H9 (cell line): ENCODE measurements around the gene PRSS27. TPM values are rescaled to one million over a fixed set of nuclear protein-coding genes. Genes with fewer than 3 reads are reported as not detected.
A peak's percentile ranks its signal among the peaks of the same experiment; 100 is the strongest.

ENCODE experiments used
- DNase-seq: peaks from one replicate; pipeline ENCODE4 v3.0.0-alpha.2; 2017
- H2AFZ ChIP-seq: one replicate; pipeline ENCODE4 v1.6.1; 2013; ENCODE audit warnings: mild to moderate bottlenecking, low read length, control low read depth, moderate library complexity
- H2AK5ac ChIP-seq: 2 replicates; pipeline ENCODE4 v1.6.1; 2013; ENCODE audit warnings: low read length, control low read depth, mixed read lengths; ENCODE audit not compliant: insufficient read length
- H2BK120ac ChIP-seq: one replicate; pipeline ENCODE4 v1.6.1; 2013; ENCODE audit warnings: low read depth, mild to moderate bottlenecking, low read length, control low read depth, inconsistent platforms; ENCODE audit not compliant: poor library complexity, severe bottlenecking
- H2BK12ac ChIP-seq: 2 replicates; pipeline ENCODE4 v1.6.1; 2013; ENCODE audit warnings: low read length, control low read depth, mixed read lengths, low read depth; ENCODE audit not compliant: insufficient read length
- H2BK15ac ChIP-seq: 2 replicates; pipeline ENCODE4 v1.6.1; 2013; ENCODE audit warnings: low read depth, low read length, control low read depth
- H2BK20ac ChIP-seq: one replicate; pipeline ENCODE4 v1.6.1; 2013; ENCODE audit warnings: low read depth, mild to moderate bottlenecking, low read length, control low read depth, inconsistent platforms; ENCODE audit not compliant: poor library complexity, severe bottlenecking
- H2BK5ac ChIP-seq: 2 replicates; pipeline ENCODE4 v1.6.1; 2013; ENCODE audit warnings: low read length, control low read depth, mixed read lengths; ENCODE audit not compliant: insufficient read length
- H3K14ac ChIP-seq: 2 replicates; pipeline ENCODE4 v1.6.1; 2013; ENCODE audit warnings: low read length, control low read depth; ENCODE audit not compliant: insufficient read depth
- H3K18ac ChIP-seq: 2 replicates; pipeline ENCODE4 v1.6.1; 2013; ENCODE audit warnings: low read depth, mild to moderate bottlenecking, mixed read lengths, low read length, control low read depth; ENCODE audit not compliant: insufficient read length
- H3K23ac ChIP-seq: 2 replicates; pipeline ENCODE4 v1.6.1; 2013; ENCODE audit warnings: low read length, control low read depth, mixed read lengths, low read depth; ENCODE audit not compliant: insufficient read length
- H3K23me2 ChIP-seq: 2 replicates; pipeline ENCODE4 v1.6.1; 2013; ENCODE audit warnings: low read depth, mild to moderate bottlenecking, mixed read lengths, low read length, control low read depth; ENCODE audit not compliant: insufficient read length, poor library complexity, severe bottlenecking
- H3K27ac ChIP-seq: 2 replicates; pipeline ENCODE4 v1.5.1; 2013; ENCODE audit warnings: low read length, control low read depth, mixed read lengths, low read depth; ENCODE audit not compliant: insufficient read length
- H3K27me3 ChIP-seq: 2 replicates; pipeline ENCODE4 v1.6.1; 2013; ENCODE audit warnings: low read length, control low read depth, inconsistent platforms; ENCODE audit not compliant: insufficient read depth
- H3K4ac ChIP-seq: 2 replicates; pipeline ENCODE4 v1.6.1; 2013; ENCODE audit warnings: low read depth, mild to moderate bottlenecking, control low read depth, inconsistent platforms, low read length, moderate library complexity
- H3K4me1 ChIP-seq: 2 replicates; pipeline ENCODE4 v1.6.1; 2013; ENCODE audit warnings: low read length, control low read depth, inconsistent platforms; ENCODE audit not compliant: insufficient read depth
- H3K4me2 ChIP-seq: 2 replicates; pipeline ENCODE4 v1.6.1; 2013; ENCODE audit warnings: low read length, control low read depth, mixed read lengths; ENCODE audit not compliant: insufficient read length, insufficient read depth
- H3K56ac ChIP-seq: 2 replicates; pipeline ENCODE4 v1.6.1; 2013; ENCODE audit warnings: low read depth, mild to moderate bottlenecking, mixed read lengths, low read length, control low read depth; ENCODE audit not compliant: insufficient read length
- H3K79me1 ChIP-seq: 2 replicates; pipeline ENCODE4 v1.6.1; 2013; ENCODE audit warnings: low read depth, mild to moderate bottlenecking, moderate library complexity, low read length, control low read depth, inconsistent platforms; ENCODE audit not compliant: insufficient read depth, poor library complexity, severe bottlenecking
- H3K79me2 ChIP-seq: 2 replicates; pipeline ENCODE4 v1.6.1; 2013; ENCODE audit warnings: low read length, control low read depth, inconsistent platforms; ENCODE audit not compliant: insufficient read depth
- H3K9ac ChIP-seq: 2 replicates; pipeline ENCODE4 v1.6.1; 2013; ENCODE audit warnings: low read length, control low read depth, mixed read lengths; ENCODE audit not compliant: insufficient read length; ENCODE audit errors: extremely low read depth
- H3K9me3 ChIP-seq: one replicate; pipeline ENCODE4 v1.6.1; 2013; ENCODE audit warnings: low read depth, low read length, inconsistent platforms; ENCODE audit not compliant: control insufficient read depth
- H3T11ph ChIP-seq: one replicate; pipeline ENCODE4 v1.6.1; 2013; ENCODE audit warnings: mild to moderate bottlenecking, low read length, control low read depth, inconsistent platforms
- H4K20me1 ChIP-seq: one replicate; pipeline ENCODE4 v1.6.1; 2013; ENCODE audit not compliant: control insufficient read depth, insufficient read length, insufficient read depth
- H4K5ac ChIP-seq: 2 replicates; pipeline ENCODE4 v1.6.1; 2013; ENCODE audit warnings: low read depth, mild to moderate bottlenecking, mixed read lengths, low read length, control low read depth; ENCODE audit not compliant: insufficient read length
- H4K8ac ChIP-seq: replicated peaks from 2 replicates; pipeline ENCODE4 v1.6.1; 2013; ENCODE audit warnings: low read length, control low read depth, mixed read lengths, low read depth; ENCODE audit not compliant: insufficient read length
- H4K91ac ChIP-seq: 2 replicates; pipeline ENCODE4 v1.6.1; 2013; ENCODE audit warnings: low read depth, mild to moderate bottlenecking, moderate library complexity, mixed read lengths, low read length, control low read depth; ENCODE audit not compliant: insufficient read length
- H3K27ac Mint-ChIP-seq, 3 experiments: 2 replicates in 2 of 3; 3 replicates in 1 of 3; pipeline ENCODE4 v1.8.0; 2020 to 2021; ENCODE audit warnings: mixed read lengths in 3 of 3, mild to moderate bottlenecking in 1 of 3, moderate library complexity in 1 of 3
- H3K27me3 Mint-ChIP-seq: 2 replicates; pipeline ENCODE4 v1.8.0; 2021; ENCODE audit warnings: low read depth, mild to moderate bottlenecking, moderate library complexity, mixed read lengths
- H3K36me3 Mint-ChIP-seq, 3 experiments: 2 replicates in 2 of 3; 3 replicates in 1 of 3; pipeline ENCODE4 v1.8.0; 2020 to 2021; ENCODE audit warnings: low read depth in 3 of 3, mixed read lengths in 3 of 3; ENCODE audit not compliant: insufficient read depth in 1 of 3
- H3K4me1 Mint-ChIP-seq, 2 experiments: 2 replicates each; pipeline ENCODE4 v1.8.0; 2020; ENCODE audit warnings: mixed read lengths in 2 of 2
- H3K4me3 Mint-ChIP-seq, 2 experiments: 2 replicates in 1 of 2; 3 replicates in 1 of 2; pipeline ENCODE4 v1.8.0; 2020 to 2021; ENCODE audit warnings: mild to moderate bottlenecking in 2 of 2, mixed read lengths in 2 of 2, moderate library complexity in 1 of 2
- H3K9me3 Mint-ChIP-seq, 2 experiments: 2 replicates in 1 of 2; 3 replicates in 1 of 2; pipeline ENCODE4 v1.8.0; 2020; ENCODE audit warnings: mild to moderate bottlenecking in 2 of 2, mixed read lengths in 2 of 2, moderate library complexity in 1 of 2
- WGBS: extraction: QIAGEN DNeasy Blood & Tissue Kit; methylation state at CpG from one replicate; pipeline ENCODE4 v1.1.7; 2013; ENCODE audit warnings: missing lambda C conversion rate, low lambda C conversion rate, mixed read lengths; ENCODE audit not compliant: insufficient read length; ENCODE audit errors: extremely low coverage; 5-methylcytosine and 5-hydroxymethylcytosine counted together
- total RNA-seq: library from RNA; stranded (reverse); gene quantifications from 2 replicates; pipeline ENCODE4 v1.2.1, GENCODE V29; 2021
- TF ChIP-seq, protein P1 (sequence below): fragments of 200-600 bp; sonication (generic); conservative IDR thresholded peaks from 3 replicates; pipeline ENCODE4 v1.8.0; 2021; ENCODE audit warnings: antibody characterized with exemption, mild to moderate bottlenecking

The PRSS27 gene
- total RNA-seq, 1 experiment from 2014 or later, result 5.0 TPM

DNA sequence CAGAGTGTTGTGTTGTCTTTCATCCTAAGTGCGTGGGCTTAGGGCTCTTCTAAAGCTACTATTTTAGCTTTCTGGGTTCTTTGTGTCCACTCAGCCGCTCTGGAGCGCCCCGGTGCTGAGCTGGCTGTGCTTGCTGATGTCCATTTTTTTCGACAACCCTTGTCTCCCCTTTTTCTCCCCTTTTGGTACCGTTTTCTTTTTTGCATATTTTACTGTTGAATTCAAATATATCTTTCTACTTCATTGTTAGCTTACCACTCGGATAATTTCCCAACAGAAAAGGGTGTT is 33.7 kb upstream of the PRSS27 start:
- TF ChIP-seq, protein P1, sequence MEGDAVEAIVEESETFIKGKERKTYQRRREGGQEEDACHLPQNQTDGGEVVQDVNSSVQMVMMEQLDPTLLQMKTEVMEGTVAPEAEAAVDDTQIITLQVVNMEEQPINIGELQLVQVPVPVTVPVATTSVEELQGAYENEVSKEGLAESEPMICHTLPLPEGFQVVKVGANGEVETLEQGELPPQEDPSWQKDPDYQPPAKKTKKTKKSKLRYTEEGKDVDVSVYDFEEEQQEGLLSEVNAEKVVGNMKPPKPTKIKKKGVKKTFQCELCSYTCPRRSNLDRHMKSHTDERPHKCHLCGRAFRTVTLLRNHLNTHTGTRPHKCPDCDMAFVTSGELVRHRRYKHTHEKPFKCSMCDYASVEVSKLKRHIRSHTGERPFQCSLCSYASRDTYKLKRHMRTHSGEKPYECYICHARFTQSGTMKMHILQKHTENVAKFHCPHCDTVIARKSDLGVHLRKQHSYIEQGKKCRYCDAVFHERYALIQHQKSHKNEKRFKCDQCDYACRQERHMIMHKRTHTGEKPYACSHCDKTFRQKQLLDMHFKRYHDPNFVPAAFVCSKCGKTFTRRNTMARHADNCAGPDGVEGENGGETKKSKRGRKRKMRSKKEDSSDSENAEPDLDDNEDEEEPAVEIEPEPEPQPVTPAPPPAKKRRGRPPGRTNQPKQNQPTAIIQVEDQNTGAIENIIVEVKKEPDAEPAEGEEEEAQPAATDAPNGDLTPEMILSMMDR, result no peak
- H3T11ph ChIP-seq, result no peak overlapping the region
- H3K27ac Mint-ChIP-seq, result peak overlapping the region; percentile 88 to 97 (median 91)

More for the DNA sequence above, 33.7 kb upstream of the PRSS27 start:
- Histone ChIP-seq H4K91ac (no peak overlapping the region), H3K4ac (no peak overlapping the region), H3K27ac (no peak overlapping the region), H3K4me2 (peak overlapping the region; percentile 71), H2BK12ac (no peak overlapping the region), H3K9ac (peak overlapping the region; percentile 84), H3K9me3 (no peaks in the 10 kb centered on the region), H2BK120ac (no peak overlapping the region), H2AK5ac (no peak overlapping the region), H3K18ac (no peak overlapping the region), H4K8ac (no peak overlapping the region), H4K5ac (no peak overlapping the region), H3K79me1 (peaks cover 13% of the 10 kb centered on the region), H3K14ac (no peak overlapping the region; the same call in 1 of the 2 replicates), H3K4me1 (peaks cover 3% of the 10 kb centered on the region; the same call in 1 of the 2 replicates), H2BK15ac (no peak overlapping the region), H2AFZ (no peak overlapping the region), H3K23ac (no peak overlapping the region), H4K20me1 (no peaks in the 10 kb centered on the region), H3K56ac (no peak overlapping the region), H2BK20ac (no peak overlapping the region), H2BK5ac (no peak overlapping the region), H3K79me2 (peaks cover 48% of the 10 kb centered on the region), H3K27me3 (no peaks in the 10 kb centered on the region), H3K23me2 (peaks cover 8% of the 10 kb centered on the region)
- peaks cover 2% of the 10 kb centered on the region; the same call in 1 of the 2 replicates for H3K27me3 Mint-ChIP-seq
- H3K36me3 Mint-ChIP-seq, result peaks cover 58 to 66% (median 65%) of the 10 kb centered on the region in 3 experiments
- DNase-seq, result no peak
- H3K9me3 Mint-ChIP-seq, result peaks cover 0 to 3% of the 10 kb centered on the region in 2 experiments; a peak in 2 of 5 replicates
- WGBS, result no CpG with 5 or more reads among the region's 7 CpGs
- peak overlapping the region; percentile 90 to 94 for H3K4me3 Mint-ChIP-seq
- peaks cover 38 to 43% of the 10 kb centered on the region in 2 experiments for H3K4me1 Mint-ChIP-seq
